ENCODE results near the gene KCTD13.

DNA sequence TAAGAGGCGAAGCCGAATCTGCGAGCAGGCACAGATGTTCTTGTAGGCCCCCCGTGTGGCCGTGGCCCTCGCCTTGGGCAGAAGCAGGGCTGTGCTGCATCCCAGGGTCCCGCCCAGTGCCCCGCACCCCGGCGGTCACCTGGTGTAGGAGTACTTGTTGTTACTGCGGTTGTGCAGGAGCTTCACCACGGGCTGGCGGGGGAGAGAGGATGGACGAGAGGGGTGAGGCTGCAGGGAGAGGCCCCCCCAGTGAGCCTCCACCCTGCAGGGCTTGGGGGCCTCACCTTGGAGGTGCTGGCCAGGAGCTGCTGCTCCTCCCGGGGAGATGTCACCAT is 14.4 kb downstream of the KCTD13 start:
- TF ChIP-seq, protein P1, sequence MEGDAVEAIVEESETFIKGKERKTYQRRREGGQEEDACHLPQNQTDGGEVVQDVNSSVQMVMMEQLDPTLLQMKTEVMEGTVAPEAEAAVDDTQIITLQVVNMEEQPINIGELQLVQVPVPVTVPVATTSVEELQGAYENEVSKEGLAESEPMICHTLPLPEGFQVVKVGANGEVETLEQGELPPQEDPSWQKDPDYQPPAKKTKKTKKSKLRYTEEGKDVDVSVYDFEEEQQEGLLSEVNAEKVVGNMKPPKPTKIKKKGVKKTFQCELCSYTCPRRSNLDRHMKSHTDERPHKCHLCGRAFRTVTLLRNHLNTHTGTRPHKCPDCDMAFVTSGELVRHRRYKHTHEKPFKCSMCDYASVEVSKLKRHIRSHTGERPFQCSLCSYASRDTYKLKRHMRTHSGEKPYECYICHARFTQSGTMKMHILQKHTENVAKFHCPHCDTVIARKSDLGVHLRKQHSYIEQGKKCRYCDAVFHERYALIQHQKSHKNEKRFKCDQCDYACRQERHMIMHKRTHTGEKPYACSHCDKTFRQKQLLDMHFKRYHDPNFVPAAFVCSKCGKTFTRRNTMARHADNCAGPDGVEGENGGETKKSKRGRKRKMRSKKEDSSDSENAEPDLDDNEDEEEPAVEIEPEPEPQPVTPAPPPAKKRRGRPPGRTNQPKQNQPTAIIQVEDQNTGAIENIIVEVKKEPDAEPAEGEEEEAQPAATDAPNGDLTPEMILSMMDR (IDR thresholded peaks at IDR 0.05): no peak
- no peak for TF ChIP-seq EP300 (IDR thresholded peaks at IDR 0.05)
